NCI-H2107 treated with DMSO at 0.1 percent for 48 hours (cell line): ENCODE measurements around the gene SSMEM1.
"Not testable (repeated sequence)": the region's sequence is repeated elsewhere in the genome, so short reads cannot be mapped to it uniquely, and the experiment has no call there.

Source experiments
- DNase-seq: peaks from one replicate; lab custom pipeline; 2025; ENCODE audit not compliant: unreplicated experiment; lab: John Stamatoyannopoulos, UW

SSMEM1 gene

DNA sequence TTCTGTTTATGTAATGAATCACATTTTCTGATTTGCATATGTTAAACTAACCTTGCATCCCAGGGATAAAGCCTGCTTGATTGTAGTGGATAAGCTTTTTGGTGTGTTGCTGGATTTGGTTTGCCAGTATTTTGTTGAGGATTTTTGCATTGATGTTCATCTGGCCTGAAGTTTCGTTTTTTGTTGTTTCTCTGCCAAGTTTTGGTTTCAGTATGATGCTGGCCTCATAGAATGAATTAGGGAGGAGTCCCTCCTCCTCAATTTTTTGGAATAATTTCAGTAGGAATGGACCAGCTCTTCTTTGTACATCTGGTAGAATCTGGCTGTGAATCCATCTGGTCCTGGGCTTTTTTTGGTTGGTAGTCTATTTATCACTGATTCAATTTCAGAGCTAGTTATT lies 35.8 kb downstream of the SSMEM1 start:
- DNase-seq, result not testable (repeated sequence)

DNA sequence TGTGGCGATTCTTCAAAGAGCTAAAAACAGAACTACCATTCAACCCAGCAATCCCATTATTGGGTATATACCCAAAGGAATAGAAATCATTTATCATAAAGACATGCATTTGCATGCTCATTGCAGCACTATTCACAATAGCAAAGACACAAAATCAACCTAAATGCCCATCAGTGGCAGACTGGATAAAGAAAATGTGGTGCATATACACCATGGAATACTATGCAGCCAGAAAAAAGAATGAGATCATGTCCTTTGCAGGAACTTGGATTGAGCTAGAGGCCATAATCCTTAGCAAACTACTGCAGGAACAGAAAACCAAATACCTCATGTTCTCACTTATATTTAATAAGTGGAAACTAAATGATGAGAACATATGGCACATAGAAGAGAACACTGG lies 38.8 kb downstream of the SSMEM1 start:
- not testable (repeated sequence) for DNase-seq

DNA sequence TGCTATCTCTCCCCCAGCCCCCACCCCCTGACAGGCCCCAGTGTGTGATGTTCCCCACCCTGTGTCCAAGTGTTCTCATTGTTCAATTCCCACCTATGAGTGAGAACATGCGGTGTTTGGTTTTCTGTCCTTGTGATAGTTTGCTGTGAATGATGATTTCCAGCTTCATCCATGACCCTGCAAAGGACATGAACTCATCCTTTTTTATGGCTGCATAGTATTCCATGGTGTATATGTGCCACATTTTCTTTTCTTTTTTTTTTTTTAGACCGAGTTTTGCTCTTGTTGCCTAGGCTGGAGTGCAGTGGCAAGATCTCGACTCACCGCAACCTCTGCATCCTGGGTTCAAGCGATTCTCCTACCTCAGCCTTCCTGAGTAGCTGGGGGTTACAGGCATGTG lies 41.2 kb downstream of the SSMEM1 start:
- not testable (repeated sequence) for DNase-seq

GRCh38 chr7:130249626-130250025 lies 42.0 kb downstream of the SSMEM1 start:
- DNase-seq, result not testable (repeated sequence)

- no peak for DNase-seq
These were observed 46.9 kb downstream of the SSMEM1 start for GRCh38 chr7:130254555-130254954.

- no peak for DNase-seq
These were observed 49.0 kb downstream of the SSMEM1 start for GRCh38 chr7:130256704-130257103.

DNA sequence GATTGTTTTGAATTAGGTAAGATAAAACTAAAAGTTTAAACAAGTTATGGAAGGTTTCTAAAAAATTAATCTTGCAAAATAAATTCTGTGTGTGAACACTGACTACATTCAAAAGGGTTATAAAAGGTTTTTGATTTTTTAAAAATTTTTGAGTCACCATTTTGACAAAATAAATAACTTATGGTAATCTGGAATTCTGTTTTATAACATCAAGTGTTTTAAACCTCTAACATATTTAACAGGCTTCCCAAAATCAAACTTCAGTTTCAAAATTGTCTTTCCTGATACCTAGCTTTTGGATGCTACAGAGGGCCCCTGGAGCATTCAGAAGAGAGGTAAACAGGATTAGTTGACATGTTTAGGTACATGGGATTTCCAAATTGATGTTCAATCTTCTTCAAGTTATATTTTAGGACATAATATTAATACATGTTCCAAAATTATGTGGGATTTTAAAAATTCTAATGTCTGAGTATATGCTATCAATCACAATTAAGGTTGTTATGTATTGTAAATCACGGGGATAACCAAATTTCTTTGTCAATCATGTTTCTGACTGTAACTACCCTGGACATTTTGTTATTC lies 50.9 kb downstream of the SSMEM1 start:
- DNase-seq, result no peak

DNA sequence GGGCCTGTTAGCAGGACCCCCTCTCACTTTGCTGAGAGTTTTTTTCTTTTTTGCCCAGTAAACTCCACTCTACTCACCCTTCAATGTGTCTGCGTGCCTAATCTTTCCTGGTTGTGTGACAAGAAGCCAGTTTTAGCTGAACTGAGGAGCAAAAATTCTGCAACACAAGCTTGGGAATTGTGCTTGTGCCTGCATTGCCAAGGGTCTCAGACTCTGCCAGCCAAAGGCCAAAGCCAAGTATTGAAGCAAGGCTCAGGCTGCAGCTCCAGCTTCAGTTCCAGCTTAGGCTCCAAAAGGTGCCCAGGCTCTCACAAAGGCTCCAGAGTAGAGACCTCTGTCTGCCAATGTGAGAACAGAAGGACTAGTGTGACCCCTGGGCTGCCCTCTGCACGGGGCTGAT lies 54.8 kb downstream of the SSMEM1 start:
- no peak for DNase-seq

- no peak for DNase-seq
These were observed 55.5 kb downstream of the SSMEM1 start for GRCh38 chr7:130263130-130263529.
